ENCODE data around the gene CA4. TPM values are rescaled to one million over a fixed set of nuclear protein-coding genes. Genes with fewer than 3 reads are reported as not detected.
"Not testable (repeated sequence)": the region's sequence is repeated elsewhere in the genome, so short reads cannot be mapped to it uniquely, and the experiment has no call there.

The CA4 gene
- total RNA-seq, 4 donors from 2014 or later = 0.45 to 1.3 (median 1.1) TPM; not detected in 1

GRCh38 chr17:60170835-60171752, 21.3 kb downstream of the CA4 start:
- intact Hi-C loops (cut with DNase I) = no loop called here
- Histone ChIP-seq H3K27me3 (peaks cover 0 to 7% (median 0%) of the 10 kb centered on the region in 4 donors), H3K27ac (no peak overlapping the region), H3K4me3 (no peak overlapping the region), H3K36me3 (peaks cover 0 to 4% (median 0%) of the 10 kb centered on the region in 3 donors), H3K4me1 (peaks cover 0 to 10% (median 6%) of the 10 kb centered on the region in 3 donors), H3K9me3 (no peaks in the 10 kb centered on the region)
- no peak for DNase-seq
- 63 to 68% methylated on average over 5 to 6 of the region's 8 CpGs for WGBS, 2 donors
- TF ChIP-seq, protein P1, sequence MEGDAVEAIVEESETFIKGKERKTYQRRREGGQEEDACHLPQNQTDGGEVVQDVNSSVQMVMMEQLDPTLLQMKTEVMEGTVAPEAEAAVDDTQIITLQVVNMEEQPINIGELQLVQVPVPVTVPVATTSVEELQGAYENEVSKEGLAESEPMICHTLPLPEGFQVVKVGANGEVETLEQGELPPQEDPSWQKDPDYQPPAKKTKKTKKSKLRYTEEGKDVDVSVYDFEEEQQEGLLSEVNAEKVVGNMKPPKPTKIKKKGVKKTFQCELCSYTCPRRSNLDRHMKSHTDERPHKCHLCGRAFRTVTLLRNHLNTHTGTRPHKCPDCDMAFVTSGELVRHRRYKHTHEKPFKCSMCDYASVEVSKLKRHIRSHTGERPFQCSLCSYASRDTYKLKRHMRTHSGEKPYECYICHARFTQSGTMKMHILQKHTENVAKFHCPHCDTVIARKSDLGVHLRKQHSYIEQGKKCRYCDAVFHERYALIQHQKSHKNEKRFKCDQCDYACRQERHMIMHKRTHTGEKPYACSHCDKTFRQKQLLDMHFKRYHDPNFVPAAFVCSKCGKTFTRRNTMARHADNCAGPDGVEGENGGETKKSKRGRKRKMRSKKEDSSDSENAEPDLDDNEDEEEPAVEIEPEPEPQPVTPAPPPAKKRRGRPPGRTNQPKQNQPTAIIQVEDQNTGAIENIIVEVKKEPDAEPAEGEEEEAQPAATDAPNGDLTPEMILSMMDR (IDR thresholded peaks at IDR 0.05) = no peak
- TF ChIP-seq POLR2A (IDR thresholded peaks at IDR 0.05) = no peak

GRCh38 chr17:60171753-60172079, 21.9 kb downstream of the CA4 start:
- Histone ChIP-seq H3K27me3 (peaks cover 0 to under 1% (median 0%) of the 10 kb centered on the region in 4 donors), H3K36me3 (peaks cover 0 to 11% (median 0%) of the 10 kb centered on the region in 3 donors), H3K9me3 (no peaks in the 10 kb centered on the region), H3K4me1 (peaks cover 0 to 10% (median 6%) of the 10 kb centered on the region in 3 donors), H3K27ac (no peak overlapping the region), H3K4me3 (no peak overlapping the region)
- no peak for DNase-seq
- intact Hi-C loops (cut with DNase I) = no loop called here
- TF ChIP-seq POLR2A (IDR thresholded peaks at IDR 0.05) = no peak
- TF ChIP-seq, protein P1 (IDR thresholded peaks at IDR 0.05) = no peak
- WGBS, 2 donors = 86 to 100% methylated on average over 4 to 5 of the region's 8 CpGs

GRCh38 chr17:60173304-60173819, 23.6 kb downstream of the CA4 start:
- WGBS, 2 donors = 55 to 68% methylated on average over 2 of the region's 2 CpGs
- Histone ChIP-seq H3K4me3 (no peak overlapping the region), H3K9me3 (no peaks in the 10 kb centered on the region), H3K4me1 (peaks cover 0 to 10% (median 6%) of the 10 kb centered on the region in 3 donors), H3K36me3 (peaks cover 0 to 22% (median 0%) of the 10 kb centered on the region in 3 donors), H3K27me3 (no peaks in the 10 kb centered on the region), H3K27ac (no peak overlapping the region)
- intact Hi-C loops (cut with DNase I) = no loop called here
- TF ChIP-seq POLR2A (IDR thresholded peaks at IDR 0.05) = no peak
- TF ChIP-seq, protein P1 (IDR thresholded peaks at IDR 0.05) = no peak
- no peak for DNase-seq

GRCh38 chr17:60174035-60174434, 24.3 kb downstream of the CA4 start:
- no peak for TF ChIP-seq POLR2A (IDR thresholded peaks at IDR 0.05)
- TF ChIP-seq, protein P1 (IDR thresholded peaks at IDR 0.05) = no peak
- intact Hi-C loops (cut with DNase I) = no loop called here
- 67 to 71% methylated on average over 3 of the region's 3 CpGs for WGBS, 2 donors

DNA sequence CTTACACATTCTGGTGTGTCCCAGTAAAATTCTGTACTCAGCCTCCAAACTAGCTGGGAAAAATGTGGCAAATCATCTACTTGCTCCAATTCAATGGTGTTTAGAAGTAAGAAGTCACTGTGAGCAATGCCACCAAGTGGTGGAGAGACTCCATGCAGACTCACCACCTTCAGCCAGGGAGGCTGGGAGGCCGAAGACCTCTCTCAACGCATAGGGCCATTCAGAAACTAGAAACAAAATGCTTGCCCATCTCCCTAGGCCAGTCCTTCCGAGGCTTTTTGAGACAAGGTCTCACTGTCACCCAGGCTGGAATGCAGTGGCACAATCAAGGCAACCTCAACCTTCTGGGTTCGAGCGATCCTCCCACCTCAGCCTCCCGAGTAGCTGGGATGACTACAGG, 25.0 kb downstream of the CA4 start:
- H3K4me1 ChIP-seq; DNase-seq; H3K27ac ChIP-seq; H3K4me3 ChIP-seq; H3K27me3 ChIP-seq; intact Hi-C loops (cut with DNase I); H3K9me3 ChIP-seq: not testable (repeated sequence)
- 91 to 93% methylated on average over 6 of the region's 6 CpGs for WGBS, 2 donors
- peaks cover 0 to 36% (median 0%) of the 10 kb centered on the region in 3 donors for H3K36me3 ChIP-seq

More at GRCh38 chr17:60174035-60174434, 24.3 kb downstream of the CA4 start:
- DNase-seq = no peak
- Histone ChIP-seq H3K9me3 (no peaks in the 10 kb centered on the region), H3K27me3 (no peaks in the 10 kb centered on the region), H3K27ac (no peak overlapping the region), H3K4me3 (no peak overlapping the region), H3K36me3 (peaks cover 0 to 29% (median 0%) of the 10 kb centered on the region in 3 donors), H3K4me1 (peaks cover 0 to 10% (median 6%) of the 10 kb centered on the region in 3 donors)

DNA sequence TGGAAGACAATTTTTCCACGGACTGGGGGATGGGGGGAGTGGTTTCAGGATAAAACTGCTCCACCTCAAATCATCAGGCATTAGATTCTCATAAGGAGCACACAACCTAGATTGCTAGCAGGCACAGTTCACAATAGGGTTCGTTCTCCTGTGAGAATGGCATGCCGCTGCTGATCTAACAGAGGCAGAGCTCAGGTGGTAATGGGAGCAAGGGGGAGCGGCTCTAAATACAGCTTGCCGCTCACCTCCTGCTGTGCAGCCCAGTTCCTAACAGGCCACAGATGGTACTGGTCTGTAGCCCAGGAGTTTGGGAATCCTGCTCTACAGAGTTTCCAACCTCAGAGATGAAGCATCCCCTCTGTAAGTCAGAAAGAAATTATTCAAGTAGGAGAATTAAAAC, 27.0 kb downstream of the CA4 start:
- H3K27me3 ChIP-seq; H3K27ac ChIP-seq; DNase-seq; H3K9me3 ChIP-seq; H3K4me3 ChIP-seq; intact Hi-C loops (cut with DNase I); H3K4me1 ChIP-seq: not testable (repeated sequence)
- WGBS, 2 donors = 98 to 100% methylated on average over 3 to 4 of the region's 5 CpGs
- H3K36me3 ChIP-seq = peaks cover 0 to 56% (median 0%) of the 10 kb centered on the region in 3 donors

GRCh38 chr17:60178180-60178579, 28.4 kb downstream of the CA4 start:
- not testable (repeated sequence) for DNase-seq
- 74 to 75% methylated on average over 1 to 2 of the region's 2 CpGs for WGBS, 2 donors

GRCh38 chr17:60180380-60180779, 30.6 kb downstream of the CA4 start:
- DNase-seq; H3K4me3 ChIP-seq; H3K9me3 ChIP-seq; H3K4me1 ChIP-seq; H3K27me3 ChIP-seq; H3K27ac ChIP-seq; intact Hi-C loops (cut with DNase I): not testable (repeated sequence)
- WGBS, 2 donors = 92 to 100% methylated on average over 1 of the region's 1 CpG
- H3K36me3 ChIP-seq = peaks cover 0 to 92% (median 6%) of the 10 kb centered on the region in 3 donors

More at GRCh38 chr17:60178180-60178579, 28.4 kb downstream of the CA4 start:
- peaks cover 0 to 70% (median 0%) of the 10 kb centered on the region in 3 donors for H3K36me3 ChIP-seq
- intact Hi-C loops (cut with DNase I); H3K4me3 ChIP-seq; H3K27ac ChIP-seq; H3K27me3 ChIP-seq; H3K9me3 ChIP-seq; H3K4me1 ChIP-seq: not testable (repeated sequence)
